Caco-2 (cell line): ENCODE measurements around the gene VWA8. TPM values are rescaled to one million over a fixed set of nuclear protein-coding genes. Genes with fewer than 3 reads are reported as not detected.

Experiments
- BruUV-seq: library from RNA; stranded (reverse); fragments of 400-500 nt; replicated peaks from 2 replicates; lab custom pipeline; 2021; lab: Mats Ljungman, UMichigan
- CTCF ChIA-PET: fragments of 300-600 bp; sonication (Branson Sonifier 250); formaldehyde crosslinking; loops from one replicate; lab custom pipeline; 2022; ENCODE audit warnings: antibody characterized with exemption; lab: Charles Lee
- POLR2A ChIA-PET: fragments of 300-600 bp; sonication (Branson Sonifier 250); formaldehyde crosslinking; loops from one replicate; lab custom pipeline; 2022; ENCODE audit warnings: antibody characterized with exemption; lab: Charles Lee
- DNase-seq, 2 experiments: peaks; one replicate each; pipeline versions ENCODE4 v3.0.0 to v3.0.0-alpha.2; 2020 to 2022
- H3K27me3 ChIP-seq: replicated peaks from 2 replicates; pipeline ENCODE4 v1.6.0; 2011; ENCODE audit warnings: low read length; ENCODE audit not compliant: control insufficient read depth, insufficient read depth
- H3K36me3 ChIP-seq: 2 replicates; pipeline ENCODE4 v1.5.1; 2011; ENCODE audit warnings: low read length; ENCODE audit not compliant: control insufficient read depth, insufficient read depth
- H3K4me1 ChIP-seq: fragments of 250-450 bp; sonication (Bioruptor Pico); 2 replicates; pipeline ENCODE4 v1.5.1; 2020; ENCODE audit warnings: mild to moderate bottlenecking
- H3K4me3 ChIP-seq: 2 replicates; pipeline ENCODE4 v1.5.1; 2011; ENCODE audit warnings: low read depth, mild to moderate bottlenecking, control low read depth, low read length
- H3K9me3 ChIP-seq: fragments of 250-450 bp; sonication (Bioruptor Pico); 2 replicates; pipeline ENCODE4 v1.5.1; 2020; ENCODE audit warnings: mild to moderate bottlenecking, moderate library complexity
- H3K27ac Mint-ChIP-seq: one replicate; pipeline ENCODE4 v1.8.0; 2022; ENCODE audit warnings: mixed read lengths; ENCODE audit not compliant: unreplicated experiment
- H3K27me3 Mint-ChIP-seq: one replicate; pipeline ENCODE4 v1.8.0; 2022; ENCODE audit warnings: mixed read lengths; ENCODE audit not compliant: insufficient read depth, unreplicated experiment
- H3K36me3 Mint-ChIP-seq: one replicate; pipeline ENCODE4 v1.8.0; 2022; ENCODE audit warnings: mild to moderate bottlenecking, mixed read lengths; ENCODE audit not compliant: insufficient read depth, unreplicated experiment
- H3K4me1 Mint-ChIP-seq: one replicate; pipeline ENCODE4 v1.8.0; 2022; ENCODE audit warnings: low read depth, mixed read lengths; ENCODE audit not compliant: unreplicated experiment
- H3K4me3 Mint-ChIP-seq: one replicate; pipeline ENCODE4 v1.8.0; 2022; ENCODE audit warnings: mild to moderate bottlenecking, moderate library complexity, mixed read lengths; ENCODE audit not compliant: unreplicated experiment
- H3K9me3 Mint-ChIP-seq: one replicate; pipeline ENCODE4 v1.8.0; 2022; ENCODE audit warnings: mixed read lengths; ENCODE audit not compliant: unreplicated experiment
- CTCF ChIP-seq, 2 experiments: fragments of 200-600 bp in 1 of 2; IDR thresholded peaks; 1 replicate in 1 of 2; 2 replicates in 1 of 2; pipeline versions ENCODE4 v1.5.1 to v1.8.0; 2011 to 2022; ENCODE audit warnings: antibody characterized with exemption in 1 of 2, control low read depth in 1 of 2, inconsistent platforms in 1 of 2, low read depth in 1 of 2, low read length in 1 of 2, mild to moderate bottlenecking in 1 of 2, moderate library complexity in 1 of 2; ENCODE audit not compliant: insufficient read depth in 1 of 2, severe bottlenecking in 1 of 2, unreplicated experiment in 1 of 2
- intact Hi-C: fragments of 100-400 bp; cut with micrococcal nuclease; formaldehyde crosslinking; loops from one replicate; pipeline ENCODE4 v1.10.0; 2022; ENCODE audit not compliant: unreplicated experiment
- total RNA-seq: library from RNA; stranded (reverse); gene quantifications from 2 replicates; pipeline ENCODE4 v1.2.3, GENCODE V29; 2022

VWA8 gene
- total RNA-seq, 1 experiment from 2014 or later: 20.7 TPM

GRCh38 chr13:41678848-41679247 is 282.1 kb downstream of the VWA8 start:
- DNase-seq: no peak
- no peak for TF ChIP-seq CTCF (IDR thresholded peaks at IDR 0.05; ENCODE audit: insufficient read depth in 1 of 2, low read depth in 1 of 2, low read length in 1 of 2, severe bottlenecking in 1 of 2, unreplicated experiment in 1 of 2)
- Histone ChIP-seq H3K36me3 (no peaks in the 10 kb centered on the region; the same call in 1 of the 2 replicates), H3K9me3 (no peaks in the 10 kb centered on the region), H3K27me3 (no peaks in the 10 kb centered on the region), H3K4me3 (no peak overlapping the region), H3K4me1 (no peaks in the 10 kb centered on the region)
- intact Hi-C loops: no loop called here
- H3K4me1 Mint-ChIP-seq: peaks cover 6% of the 10 kb centered on the region
- H3K27me3 Mint-ChIP-seq: no peaks in the 10 kb centered on the region
- no peaks in the 10 kb centered on the region for H3K9me3 Mint-ChIP-seq
- ChIA-PET CTCF (no interaction called here), POLR2A (no interaction called here)
- H3K36me3 Mint-ChIP-seq: peaks cover 6% of the 10 kb centered on the region
- no peak overlapping the region for H3K27ac Mint-ChIP-seq
- no TSS peak for BruUV-seq
- H3K4me3 Mint-ChIP-seq: no peak overlapping the region

GRCh38 chr13:41678249-41678648 is 282.7 kb downstream of the VWA8 start:
- Mint-ChIP-seq H3K27me3 (no peaks in the 10 kb centered on the region), H3K4me1 (peaks cover 6% of the 10 kb centered on the region), H3K9me3 (no peaks in the 10 kb centered on the region), H3K36me3 (peaks cover under 1% of the 10 kb centered on the region), H3K27ac (no peak overlapping the region), H3K4me3 (no peak overlapping the region)
- Histone ChIP-seq H3K36me3 (no peaks in the 10 kb centered on the region), H3K4me1 (no peaks in the 10 kb centered on the region), H3K9me3 (no peaks in the 10 kb centered on the region), H3K27me3 (no peaks in the 10 kb centered on the region), H3K4me3 (no peak overlapping the region)
- no TSS peak for BruUV-seq
- intact Hi-C loops: no loop called here
- no peak for DNase-seq
- TF ChIP-seq CTCF (IDR thresholded peaks at IDR 0.05; ENCODE audit: insufficient read depth in 1 of 2, low read depth in 1 of 2, low read length in 1 of 2, severe bottlenecking in 1 of 2, unreplicated experiment in 1 of 2): no peak
- ChIA-PET POLR2A (no interaction called here), CTCF (no interaction called here)

GRCh38 chr13:41675306-41675705 is 285.6 kb downstream of the VWA8 start:
- ChIA-PET POLR2A (no interaction called here), CTCF (no interaction called here)

More at GRCh38 chr13:41675306-41675705, 285.6 kb downstream of the VWA8 start:
- Mint-ChIP-seq H3K27ac (no peak overlapping the region), H3K4me3 (no peak overlapping the region), H3K36me3 (no peaks in the 10 kb centered on the region), H3K27me3 (no peaks in the 10 kb centered on the region), H3K4me1 (no peaks in the 10 kb centered on the region), H3K9me3 (no peaks in the 10 kb centered on the region)
- BruUV-seq: no TSS peak
- intact Hi-C loops: no loop called here
- Histone ChIP-seq H3K4me1 (no peaks in the 10 kb centered on the region), H3K27me3 (no peaks in the 10 kb centered on the region), H3K36me3 (no peaks in the 10 kb centered on the region), H3K4me3 (no peak overlapping the region), H3K9me3 (no peaks in the 10 kb centered on the region)
- DNase-seq: no peak
- TF ChIP-seq CTCF (IDR thresholded peaks at IDR 0.05; ENCODE audit: insufficient read depth in 1 of 2, low read depth in 1 of 2, low read length in 1 of 2, severe bottlenecking in 1 of 2, unreplicated experiment in 1 of 2): no peak
